HG03457 (cell line): ENCODE results near the gene POLN.

Experiments
- ATAC-seq: cut with Tn5 transposase; IDR thresholded peaks from one replicate; pipeline ENCODE4 v1.9.1; 2021; ENCODE audit warnings: moderate number of reproducible peaks; ENCODE audit not compliant: unreplicated experiment

Gene POLN

DNA sequence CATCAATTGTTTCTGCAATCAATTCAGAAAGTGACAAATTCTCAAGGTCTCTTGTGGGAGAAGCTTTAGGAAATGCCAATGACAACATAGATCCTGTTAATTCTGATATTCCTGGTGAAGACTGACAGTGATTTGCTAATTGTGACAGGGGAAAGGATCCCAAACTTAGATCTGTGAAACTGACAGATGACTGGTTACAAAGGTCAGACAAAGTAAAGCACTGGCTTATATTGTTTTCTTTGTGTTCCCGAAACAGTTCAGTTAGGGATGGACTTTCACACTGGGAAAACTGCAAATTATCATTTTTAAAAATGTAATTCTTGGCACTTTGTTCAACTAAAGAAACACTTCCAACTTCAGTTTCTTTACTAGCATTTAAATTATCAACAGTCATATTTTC lies 152.7 kb downstream of the POLN start:
- no peak for ATAC-seq

DNA sequence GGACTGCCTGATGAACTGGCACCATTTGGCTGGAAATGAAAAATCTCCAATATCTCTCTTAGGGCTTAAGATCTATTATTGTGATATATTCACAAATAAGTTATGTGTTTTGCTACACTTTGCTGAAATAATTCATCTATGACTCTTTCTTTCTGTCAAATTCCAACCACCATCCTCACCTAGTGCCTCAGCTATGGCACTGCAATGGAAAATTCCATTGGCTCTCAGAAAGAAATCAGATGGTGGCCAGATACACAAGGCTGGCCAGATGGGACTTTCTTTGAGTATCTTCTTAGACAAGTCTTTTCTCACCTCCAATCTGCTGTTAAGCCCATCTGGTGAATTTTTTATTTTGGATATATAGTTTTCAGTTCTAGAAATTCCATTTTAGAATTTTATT lies 154.8 kb downstream of the POLN start:
- ATAC-seq = no peak

GRCh38 chr4:2085496-2085901 lies 156.4 kb downstream of the POLN start:
- ATAC-seq = no peak

GRCh38 chr4:2084316-2084715 lies 157.6 kb downstream of the POLN start:
- no peak for ATAC-seq

GRCh38 chr4:2083826-2084160 lies 158.1 kb downstream of the POLN start:
- ATAC-seq = no peak

GRCh38 chr4:2083116-2083825 lies 158.7 kb downstream of the POLN start:
- no peak for ATAC-seq

GRCh38 chr4:2082627-2083026 lies 159.3 kb downstream of the POLN start:
- no peak for ATAC-seq

GRCh38 chr4:2082118-2082517 lies 159.8 kb downstream of the POLN start:
- no peak for ATAC-seq

DNA sequence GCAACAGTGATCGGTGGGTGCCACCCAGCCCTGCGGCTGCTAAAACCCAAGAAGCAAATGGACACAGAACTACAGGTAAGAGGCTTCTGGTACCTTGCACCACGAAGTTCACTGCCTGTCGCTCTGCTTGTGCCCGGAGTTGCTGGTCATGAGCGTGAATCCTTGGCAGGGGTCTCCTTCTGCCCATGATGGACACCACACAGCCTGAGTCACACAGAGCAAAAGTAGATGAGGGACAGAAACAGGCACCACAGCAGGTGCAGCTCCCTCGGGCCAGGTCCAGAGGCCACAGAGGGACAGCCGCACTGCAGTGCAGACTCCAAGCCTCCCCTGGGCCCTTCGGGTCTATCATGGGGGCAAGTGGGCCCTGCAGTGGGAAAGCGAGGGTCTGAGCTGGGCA lies 160.4 kb downstream of the POLN start:
- ATAC-seq = no peak

DNA sequence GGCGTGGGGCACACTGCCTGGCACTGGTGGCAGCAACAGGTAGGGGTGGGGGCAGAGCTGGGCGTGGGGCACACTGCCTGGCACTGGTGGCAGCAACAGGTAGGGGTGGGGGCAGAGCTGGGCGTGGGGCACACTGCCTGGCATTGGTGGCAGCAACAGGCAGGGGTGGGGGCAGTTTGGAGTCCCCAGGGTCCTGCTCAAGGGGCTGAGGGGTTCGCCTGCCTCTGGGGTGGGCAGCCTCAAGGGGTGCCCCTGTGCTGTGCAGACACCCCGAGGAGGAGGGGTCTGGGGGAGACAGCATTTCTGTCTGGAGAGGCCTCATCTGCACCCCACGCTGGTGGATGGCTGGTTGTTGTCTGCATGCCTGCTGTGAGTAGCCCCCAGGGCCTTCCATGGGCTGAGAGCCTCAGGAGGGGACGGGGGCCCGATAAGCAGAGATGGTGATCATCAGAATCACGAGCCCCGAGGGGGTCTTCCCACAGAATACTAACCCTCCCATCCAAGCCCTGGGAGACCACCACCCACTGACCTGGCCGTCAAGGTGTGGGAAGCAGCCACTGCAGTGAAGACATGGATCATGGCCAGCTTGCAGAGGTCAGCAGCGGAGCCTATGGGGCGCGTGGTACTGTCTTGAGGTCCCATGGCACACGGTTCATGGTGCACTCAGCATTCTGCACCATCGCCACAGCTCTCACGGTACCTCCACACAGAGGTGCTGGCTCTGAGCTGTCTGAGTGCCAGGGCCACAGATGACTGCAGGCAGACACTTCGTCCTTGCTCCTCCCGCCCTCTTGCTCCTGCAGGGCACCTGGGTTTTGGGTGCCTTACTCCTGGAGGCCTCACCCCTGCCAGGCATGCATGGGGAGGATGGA lies 161.3 kb downstream of the POLN start:
- no peak for ATAC-seq

DNA sequence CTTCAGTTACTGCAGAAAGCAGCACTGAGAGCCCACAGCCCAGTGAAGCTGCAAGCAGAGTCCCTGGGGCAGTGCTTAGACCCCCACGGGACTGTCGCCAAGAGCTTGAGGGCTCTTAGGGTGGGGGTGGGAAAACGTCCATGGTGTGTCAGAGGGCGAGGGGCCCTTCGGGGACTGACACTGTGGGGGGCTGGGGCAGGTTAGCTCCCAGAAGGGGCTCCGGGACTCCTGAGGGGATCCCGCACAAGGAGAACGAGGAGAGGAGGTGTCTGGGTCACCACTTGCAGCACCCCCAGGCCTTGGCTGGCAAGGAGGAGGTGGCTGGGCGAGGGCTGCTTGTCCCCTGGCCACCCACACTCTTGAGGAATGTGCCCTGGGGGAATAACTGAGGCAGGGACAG lies 162.0 kb downstream of the POLN start:
- ATAC-seq = no peak

- no peak for ATAC-seq
Observed at GRCh38 chr4:2079006-2079405, 162.9 kb downstream of the POLN start.

DNA sequence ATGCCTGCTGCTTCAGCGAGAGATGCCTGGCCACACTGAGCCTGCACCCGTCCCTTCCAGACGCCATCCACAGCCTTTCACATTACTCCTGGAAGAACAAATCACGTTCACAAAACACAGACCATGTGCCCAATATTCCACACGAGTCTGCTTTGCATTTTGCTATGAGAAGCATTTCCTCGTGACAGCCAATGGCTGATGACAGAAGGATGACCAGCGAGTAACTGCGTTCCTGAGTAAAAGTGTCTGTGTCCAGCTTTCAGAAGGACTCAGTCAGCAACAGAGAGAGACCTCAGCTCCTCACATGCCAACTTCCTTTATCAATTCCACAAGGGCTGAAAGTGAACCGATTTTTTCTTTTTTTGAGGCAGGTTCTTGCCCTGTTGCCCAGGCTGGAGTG lies 163.3 kb downstream of the POLN start:
- ATAC-seq = no peak

GRCh38 chr4:2077537-2078460 lies 164.1 kb downstream of the POLN start:
- ATAC-seq = no peak

- ATAC-seq = no peak
Observed at GRCh38 chr4:2076908-2077536, 164.9 kb downstream of the POLN start.

- ATAC-seq = no peak
Observed at GRCh38 chr4:2075987-2076907, 165.7 kb downstream of the POLN start.

- ATAC-seq = no peak
Observed at GRCh38 chr4:2075171-2075986, 166.5 kb downstream of the POLN start.

DNA sequence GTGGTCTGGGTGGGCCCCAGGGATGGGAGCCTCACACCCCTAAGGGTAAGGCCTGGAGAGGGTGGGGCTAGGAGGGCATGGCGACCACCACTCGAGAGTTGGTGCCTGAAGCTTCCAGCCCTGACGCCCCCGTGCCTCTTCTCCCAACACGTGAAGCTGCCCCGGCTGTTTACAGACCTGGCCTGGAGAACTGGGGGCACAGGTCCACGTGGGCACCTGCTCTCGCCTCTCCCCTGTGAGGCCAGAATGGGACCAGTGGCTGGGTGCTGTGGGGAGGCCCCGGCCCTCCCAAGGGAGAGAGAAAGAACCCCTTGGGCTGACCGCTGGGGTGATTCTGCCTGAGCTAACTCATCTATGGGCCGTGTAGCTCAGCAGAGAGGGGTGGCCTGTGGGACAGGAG lies 167.3 kb downstream of the POLN start:
- ATAC-seq = no peak
